ENCODE results near the gene BCAS1.

The BCAS1 gene

DNA sequence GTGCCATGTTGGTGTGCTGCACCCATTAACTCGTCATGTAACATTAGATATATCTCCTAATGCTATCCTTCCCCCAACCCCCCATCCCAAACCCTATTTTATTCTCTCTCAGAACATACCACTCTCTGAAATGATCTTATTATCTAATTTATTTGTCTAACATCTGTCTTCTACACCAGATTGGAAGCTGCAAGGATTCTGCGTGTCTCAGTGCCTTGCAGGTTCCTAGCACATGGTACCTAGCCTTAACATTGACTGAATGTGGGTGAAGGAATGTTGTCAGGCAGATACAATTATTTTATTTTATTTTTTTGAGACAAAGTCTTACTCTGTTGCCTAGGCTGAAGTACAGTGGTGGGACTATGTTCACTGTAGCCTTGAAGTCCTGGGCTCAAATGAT is 124.9 kb downstream of the BCAS1 start (continued):
- TF ChIP-seq, protein P1, sequence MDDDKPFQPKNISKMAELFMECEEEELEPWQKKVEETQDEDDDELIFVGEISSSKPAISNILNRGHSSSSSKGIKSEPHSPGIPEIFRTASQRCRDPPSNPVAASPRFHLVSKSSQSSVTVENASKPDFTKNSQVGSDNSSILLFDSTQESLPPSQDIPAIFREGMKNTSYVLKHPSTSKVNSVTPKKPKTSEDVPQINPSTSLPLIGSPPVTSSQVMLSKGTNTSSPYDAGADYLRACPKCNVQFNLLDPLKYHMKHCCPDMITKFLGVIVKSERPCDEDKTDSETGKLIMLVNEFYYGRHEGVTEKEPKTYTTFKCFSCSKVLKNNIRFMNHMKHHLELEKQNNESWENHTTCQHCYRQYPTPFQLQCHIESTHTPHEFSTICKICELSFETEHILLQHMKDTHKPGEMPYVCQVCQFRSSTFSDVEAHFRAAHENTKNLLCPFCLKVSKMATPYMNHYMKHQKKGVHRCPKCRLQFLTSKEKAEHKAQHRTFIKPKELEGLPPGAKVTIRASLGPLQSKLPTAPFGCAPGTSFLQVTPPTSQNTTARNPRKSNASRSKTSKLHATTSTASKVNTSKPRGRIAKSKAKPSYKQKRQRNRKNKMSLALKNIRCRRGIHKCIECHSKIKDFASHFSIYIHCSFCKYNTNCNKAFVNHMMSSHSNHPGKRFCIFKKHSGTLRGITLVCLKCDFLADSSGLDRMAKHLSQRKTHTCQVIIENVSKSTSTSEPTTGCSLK (tag by site-specific recombination; IDR thresholded peaks at IDR 0.05), result no peak
- TF ChIP-seq IKZF3 (tag by site-specific recombination; IDR thresholded peaks at IDR 0.05), result no peak
- no peak for TF ChIP-seq YY1 (tag by site-specific recombination; IDR thresholded peaks at IDR 0.05)
- no peak for TF ChIP-seq EGR2 (tag by site-specific recombination; IDR thresholded peaks at IDR 0.05; ENCODE audit: low read depth)
- TF ChIP-seq PRDM6 (tag by site-specific recombination; IDR thresholded peaks at IDR 0.05), result no peak
- TF ChIP-seq SCRT1 (tag by site-specific recombination; IDR thresholded peaks at IDR 0.05; ENCODE audit: borderline replicate concordance), result no peak
- no peak for TF ChIP-seq ZNF391 (tag by site-specific recombination; IDR thresholded peaks at IDR 0.05; ENCODE audit: borderline replicate concordance, low read depth)
- no peak for TF ChIP-seq ZNF138 (tag by site-specific recombination; IDR thresholded peaks at IDR 0.05; ENCODE audit: borderline replicate concordance)

DNA sequence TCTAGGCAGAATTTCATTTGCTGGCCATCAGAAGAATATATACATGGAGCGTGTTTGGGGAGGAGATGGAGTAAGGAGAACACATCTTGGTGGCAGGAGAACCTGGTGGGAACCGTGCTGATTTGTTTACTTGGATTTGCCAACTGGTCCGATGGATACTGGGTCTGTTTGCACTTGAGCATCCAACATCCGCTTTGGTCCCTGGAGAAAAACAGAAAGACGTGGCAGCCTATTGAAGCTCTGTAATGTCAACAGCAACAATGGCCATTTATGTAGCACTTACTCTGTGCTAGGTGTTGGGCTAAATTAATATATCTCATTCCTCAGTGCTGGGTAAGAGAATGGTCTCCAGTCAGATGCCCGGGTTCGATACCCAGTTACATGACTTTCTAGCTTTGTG is 125.6 kb downstream of the BCAS1 start:
- Histone ChIP-seq H3K4me1 (ENCODE audit: control insufficient read depth, insufficient read depth, low read length) (no peaks in the 10 kb centered on the region), H3K4me3 (ENCODE audit: low read depth, low read length) (no peak overlapping the region), H3K9me3 (ENCODE audit: control insufficient read depth, insufficient read depth, low read depth, low read length) (no peaks in the 10 kb centered on the region), H3K36me3 (ENCODE audit: control insufficient read depth in 2 of 2, insufficient read depth in 1 of 2, low read length in 2 of 2) (no peaks in the 10 kb centered on the region), H3K27ac (ENCODE audit: extremely low read depth, low read depth, low read length) (no peak overlapping the region)
- POLR2A ChIA-PET, result no interaction called here
- CTCF ChIA-PET, result interaction anchor here (0.6 to 1.6 kb wide), 4 partner anchors 16 to 159 kb away, joined by 3 to 4 read pairs (median 4); no protein-coding TSS in a partner anchor
- no peak for TF ChIP-seq ZNF48 (tag by site-specific recombination; IDR thresholded peaks at IDR 0.05)
- no peak for TF ChIP-seq ZNF529 (tag by site-specific recombination; IDR thresholded peaks at IDR 0.05; ENCODE audit: insufficient replicate concordance)
- no peak for TF ChIP-seq ZNF37A (tag by site-specific recombination; IDR thresholded peaks at IDR 0.05)

DNA sequence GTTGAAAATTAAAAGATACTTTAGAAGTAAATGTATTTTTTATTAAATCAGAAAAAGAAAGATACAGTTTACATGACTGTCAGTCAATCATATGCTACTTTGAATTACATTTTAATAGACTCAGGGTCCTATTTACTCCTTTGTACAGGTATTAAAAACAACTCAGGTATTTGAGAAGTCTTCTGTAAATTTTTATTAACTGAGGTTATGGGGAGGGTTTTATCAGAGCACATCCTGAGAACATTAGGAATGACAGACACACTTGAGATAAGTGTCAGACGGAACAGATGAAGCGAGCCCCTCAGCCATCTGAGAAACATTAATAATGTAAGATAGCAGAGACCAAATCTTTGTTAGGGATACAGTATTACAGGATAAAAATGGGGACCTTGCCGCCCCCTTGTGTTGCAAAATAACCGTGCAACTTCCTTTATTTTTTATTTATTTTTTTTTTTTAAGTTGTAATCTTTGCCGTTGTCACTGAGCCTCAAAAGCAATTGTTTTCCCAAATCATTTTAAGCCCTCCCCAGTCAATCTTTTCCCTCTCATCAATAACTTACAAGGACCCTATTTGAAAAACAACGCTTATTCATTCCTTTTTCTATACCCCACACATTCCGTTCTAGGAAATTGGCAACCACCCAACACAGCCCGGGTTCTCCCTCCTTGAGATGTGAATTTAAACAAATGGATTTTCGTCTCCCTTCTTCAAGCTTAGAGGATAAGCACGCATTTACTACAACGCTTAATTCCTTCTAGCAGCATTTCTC is 126.7 kb downstream of the BCAS1 start:
- Histone ChIP-seq H3K27ac (ENCODE audit: extremely low read depth, low read depth, low read length) (no peak overlapping the region), H3K4me1 (ENCODE audit: control insufficient read depth, insufficient read depth, low read length) (no peaks in the 10 kb centered on the region), H3K4me3 (ENCODE audit: low read depth, low read length) (no peak overlapping the region), H3K36me3 (ENCODE audit: control insufficient read depth in 2 of 2, insufficient read depth in 1 of 2, low read length in 2 of 2) (no peaks in the 10 kb centered on the region), H3K9me3 (ENCODE audit: control insufficient read depth, insufficient read depth, low read depth, low read length) (no peaks in the 10 kb centered on the region)
- CTCF ChIA-PET, result interaction anchor here (0.7 kb wide), 3 partner anchors 477 to 704 kb away, joined by 3 to 6 read pairs (median 3); no protein-coding TSS in a partner anchor
- POLR2A ChIA-PET, result no interaction called here
- TF ChIP-seq BCL11B (tag by site-specific recombination; IDR thresholded peaks at IDR 0.05; ENCODE audit: low read depth) (no peak), ZNF335 (tag by site-specific recombination; conservative IDR thresholded peaks at IDR 0.05) (peak; percentile 56; the same call in 1 of the 2 replicates), ZNF658 (tag by site-specific recombination; IDR thresholded peaks at IDR 0.05) (no peak), ZNF837 (tag by site-specific recombination; IDR thresholded peaks at IDR 0.05) (no peak), ZNF169 (tag by site-specific recombination; IDR thresholded peaks at IDR 0.05) (no peak), OVOL3 (tag by site-specific recombination; IDR thresholded peaks at IDR 0.05) (no peak), SP3 (tag by site-specific recombination; IDR thresholded peaks at IDR 0.05) (no peak), ZBTB17 (tag by site-specific recombination; IDR thresholded peaks at IDR 0.05) (0 out of 2 replicates have a peak, but pooled peaks have one; percentile 13)
- TF ChIP-seq, protein P2, sequence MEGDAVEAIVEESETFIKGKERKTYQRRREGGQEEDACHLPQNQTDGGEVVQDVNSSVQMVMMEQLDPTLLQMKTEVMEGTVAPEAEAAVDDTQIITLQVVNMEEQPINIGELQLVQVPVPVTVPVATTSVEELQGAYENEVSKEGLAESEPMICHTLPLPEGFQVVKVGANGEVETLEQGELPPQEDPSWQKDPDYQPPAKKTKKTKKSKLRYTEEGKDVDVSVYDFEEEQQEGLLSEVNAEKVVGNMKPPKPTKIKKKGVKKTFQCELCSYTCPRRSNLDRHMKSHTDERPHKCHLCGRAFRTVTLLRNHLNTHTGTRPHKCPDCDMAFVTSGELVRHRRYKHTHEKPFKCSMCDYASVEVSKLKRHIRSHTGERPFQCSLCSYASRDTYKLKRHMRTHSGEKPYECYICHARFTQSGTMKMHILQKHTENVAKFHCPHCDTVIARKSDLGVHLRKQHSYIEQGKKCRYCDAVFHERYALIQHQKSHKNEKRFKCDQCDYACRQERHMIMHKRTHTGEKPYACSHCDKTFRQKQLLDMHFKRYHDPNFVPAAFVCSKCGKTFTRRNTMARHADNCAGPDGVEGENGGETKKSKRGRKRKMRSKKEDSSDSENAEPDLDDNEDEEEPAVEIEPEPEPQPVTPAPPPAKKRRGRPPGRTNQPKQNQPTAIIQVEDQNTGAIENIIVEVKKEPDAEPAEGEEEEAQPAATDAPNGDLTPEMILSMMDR (tag by site-specific recombination; IDR thresholded peaks at IDR 0.05), result 0 out of 2 replicates have a peak, but pooled peaks have one; percentile 28
- TF ChIP-seq, protein P3, sequence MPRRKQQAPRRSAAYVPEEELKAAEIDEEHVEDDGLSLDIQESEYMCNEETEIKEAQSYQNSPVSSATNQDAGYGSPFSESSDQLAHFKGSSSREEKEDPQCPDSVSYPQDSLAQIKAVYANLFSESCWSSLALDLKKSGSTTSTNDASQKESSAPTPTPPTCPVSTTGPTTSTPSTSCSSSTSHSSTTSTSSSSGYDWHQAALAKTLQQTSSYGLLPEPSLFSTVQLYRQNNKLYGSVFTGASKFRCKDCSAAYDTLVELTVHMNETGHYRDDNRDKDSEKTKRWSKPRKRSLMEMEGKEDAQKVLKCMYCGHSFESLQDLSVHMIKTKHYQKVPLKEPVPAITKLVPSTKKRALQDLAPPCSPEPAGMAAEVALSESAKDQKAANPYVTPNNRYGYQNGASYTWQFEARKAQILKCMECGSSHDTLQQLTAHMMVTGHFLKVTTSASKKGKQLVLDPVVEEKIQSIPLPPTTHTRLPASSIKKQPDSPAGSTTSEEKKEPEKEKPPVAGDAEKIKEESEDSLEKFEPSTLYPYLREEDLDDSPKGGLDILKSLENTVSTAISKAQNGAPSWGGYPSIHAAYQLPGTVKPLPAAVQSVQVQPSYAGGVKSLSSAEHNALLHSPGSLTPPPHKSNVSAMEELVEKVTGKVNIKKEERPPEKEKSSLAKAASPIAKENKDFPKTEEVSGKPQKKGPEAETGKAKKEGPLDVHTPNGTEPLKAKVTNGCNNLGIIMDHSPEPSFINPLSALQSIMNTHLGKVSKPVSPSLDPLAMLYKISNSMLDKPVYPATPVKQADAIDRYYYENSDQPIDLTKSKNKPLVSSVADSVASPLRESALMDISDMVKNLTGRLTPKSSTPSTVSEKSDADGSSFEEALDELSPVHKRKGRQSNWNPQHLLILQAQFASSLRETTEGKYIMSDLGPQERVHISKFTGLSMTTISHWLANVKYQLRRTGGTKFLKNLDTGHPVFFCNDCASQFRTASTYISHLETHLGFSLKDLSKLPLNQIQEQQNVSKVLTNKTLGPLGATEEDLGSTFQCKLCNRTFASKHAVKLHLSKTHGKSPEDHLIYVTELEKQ (tag by site-specific recombination; IDR thresholded peaks at IDR 0.05; ENCODE audit: borderline replicate concordance), result no peak
- TF ChIP-seq, protein P4, sequence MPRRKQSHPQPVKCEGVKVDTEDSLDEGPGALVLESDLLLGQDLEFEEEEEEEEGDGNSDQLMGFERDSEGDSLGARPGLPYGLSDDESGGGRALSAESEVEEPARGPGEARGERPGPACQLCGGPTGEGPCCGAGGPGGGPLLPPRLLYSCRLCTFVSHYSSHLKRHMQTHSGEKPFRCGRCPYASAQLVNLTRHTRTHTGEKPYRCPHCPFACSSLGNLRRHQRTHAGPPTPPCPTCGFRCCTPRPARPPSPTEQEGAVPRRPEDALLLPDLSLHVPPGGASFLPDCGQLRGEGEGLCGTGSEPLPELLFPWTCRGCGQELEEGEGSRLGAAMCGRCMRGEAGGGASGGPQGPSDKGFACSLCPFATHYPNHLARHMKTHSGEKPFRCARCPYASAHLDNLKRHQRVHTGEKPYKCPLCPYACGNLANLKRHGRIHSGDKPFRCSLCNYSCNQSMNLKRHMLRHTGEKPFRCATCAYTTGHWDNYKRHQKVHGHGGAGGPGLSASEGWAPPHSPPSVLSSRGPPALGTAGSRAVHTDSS (tag by site-specific recombination; IDR thresholded peaks at IDR 0.05), result no peak

Data from HEK293 (cell line).